ENCODE data around the gene CARD14. TPM values are rescaled to one million over a fixed set of nuclear protein-coding genes. Genes with fewer than 3 reads are reported as not detected.
A peak's percentile ranks its signal among the peaks of the same experiment; 100 is the strongest.

Gene CARD14
- polyA plus RNA-seq, 3 donors: 0.11 to 0.27 (median 0.16) TPM

DNA sequence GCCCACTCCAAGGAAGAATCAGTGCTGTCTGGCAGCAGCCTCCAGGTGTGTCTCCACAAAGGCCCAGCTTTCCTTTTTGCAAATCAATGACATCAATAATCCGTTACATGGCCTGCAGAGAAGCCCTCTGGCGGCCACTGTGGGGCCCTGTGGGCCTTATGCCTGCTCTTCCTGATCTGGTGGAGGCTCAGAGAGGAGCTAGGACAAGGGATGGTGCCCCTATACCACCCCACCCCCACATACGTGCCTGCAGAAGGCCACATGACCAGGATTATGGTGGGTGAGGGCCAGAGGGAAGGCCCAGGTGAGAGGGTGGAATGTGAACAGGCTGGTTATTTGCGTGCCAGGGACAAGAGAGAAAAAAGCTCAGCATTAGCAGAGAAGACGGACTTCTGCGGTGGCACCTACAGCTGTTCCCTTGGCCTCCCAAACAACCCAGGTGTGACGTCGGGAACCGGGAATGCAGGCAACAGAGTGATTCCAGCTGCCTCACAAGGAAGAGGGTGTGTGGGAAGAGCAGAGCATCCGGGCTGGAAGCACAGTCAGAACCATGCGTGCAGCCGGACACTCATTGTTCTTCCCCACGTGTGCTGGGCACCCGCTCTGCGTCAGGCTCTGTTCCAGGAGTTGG, 45.4 kb upstream of the CARD14 start:
- peaks cover 0 to 5% of the 10 kb centered on the region in 2 donors for H3K27me3 ChIP-seq (ENCODE audit: control insufficient read depth in 2 of 2, insufficient read depth in 2 of 2, low read length in 2 of 2)

DNA sequence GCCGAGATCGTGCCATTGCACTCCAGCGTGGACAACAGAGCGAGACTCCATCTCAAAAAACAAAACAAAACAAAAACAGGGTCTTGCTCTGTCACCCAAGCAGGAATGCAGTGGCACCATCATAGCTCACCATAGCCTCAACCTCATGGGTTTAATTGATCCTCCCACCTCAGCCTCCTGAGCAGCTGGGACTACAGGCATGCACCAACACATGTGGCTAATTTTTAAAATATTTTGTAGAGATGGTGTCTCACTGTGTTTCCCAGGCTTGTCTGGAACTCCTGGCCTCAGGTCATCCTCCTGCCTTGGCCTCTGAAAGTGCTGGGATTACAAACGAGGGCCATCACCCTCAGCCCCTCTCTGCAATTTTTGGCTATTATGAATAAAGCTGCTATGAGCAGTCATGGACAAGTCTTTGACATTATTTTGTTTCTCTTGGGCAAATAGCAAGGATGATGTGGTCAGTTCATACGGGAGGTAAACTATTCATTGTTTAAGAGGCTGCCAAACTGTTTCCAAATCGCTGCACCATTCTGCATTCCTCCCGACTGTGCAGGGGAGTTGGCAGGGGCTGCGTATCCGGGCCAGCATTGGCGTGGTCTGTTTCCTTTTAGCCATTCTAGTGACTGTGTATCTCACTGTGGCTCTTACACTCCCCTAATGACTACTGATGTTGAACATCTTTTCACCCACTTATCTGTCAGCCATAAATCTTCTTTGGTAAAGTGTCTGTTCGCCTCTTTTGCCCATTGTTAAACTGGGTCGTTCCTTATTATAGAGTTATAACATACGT, 44.0 kb upstream of the CARD14 start:
- Mint-ChIP-seq H3K9me3 (no peaks in the 10 kb centered on the region), H3K27ac (peak overlapping the region in 1 of 7 donors; percentile 75), H3K4me1 (no peaks in the 10 kb centered on the region), H3K27me3 (ENCODE audit: low read depth in 3 of 3) (peaks cover 8 to 17% (median 8%) of the 10 kb centered on the region in 3 donors), H3K4me3 (no peak overlapping the region), H3K36me3 (no peaks in the 10 kb centered on the region)
- Histone ChIP-seq H3K4me1 (ENCODE audit: control insufficient read depth in 1 of 2, insufficient read depth in 2 of 2, low read length in 2 of 2) (no peaks in the 10 kb centered on the region), H3K9ac (ENCODE audit: insufficient read depth, low read length, poor library complexity, severe bottlenecking) (no peak overlapping the region), H3K27ac (ENCODE audit: low read depth in 1 of 2, low read length in 2 of 2) (no peak overlapping the region), H3K4me3 (replicated peaks in 1 of 3; ENCODE audit: low read depth in 2 of 3, low read length in 3 of 3) (no peak overlapping the region), H3K79me2 (ENCODE audit: insufficient read depth, low read length) (no peaks in the 10 kb centered on the region), H3K36me3 (replicated peaks in 1 of 2; ENCODE audit: control insufficient read depth in 1 of 2, insufficient read depth in 2 of 2, low read length in 2 of 2) (no peaks in the 10 kb centered on the region), H3K9me3 (replicated peaks in 1 of 2; ENCODE audit: control insufficient read depth in 1 of 2, insufficient read depth in 1 of 2, low read length in 2 of 2) (no peaks in the 10 kb centered on the region), H3K27me3 (ENCODE audit: control insufficient read depth in 2 of 2, insufficient read depth in 2 of 2, low read length in 2 of 2) (peaks cover 0 to 5% of the 10 kb centered on the region in 2 donors), H4K20me1 (ENCODE audit: insufficient read depth, low read length) (no peaks in the 10 kb centered on the region), H3K4me2 (replicated peaks; ENCODE audit: extremely low read depth, low read length, poor library complexity, severe bottlenecking) (no peak overlapping the region), H2AFZ (ENCODE audit: insufficient read depth, low read depth, low read length, poor library complexity, severe bottlenecking) (no peak overlapping the region)
- intact Hi-C loops (cut with micrococcal nuclease): no loop called here
- 86% methylated on average over 10 of the region's 14 CpGs for WGBS (ENCODE audit: insufficient coverage)
- TF ChIP-seq, protein P1, sequence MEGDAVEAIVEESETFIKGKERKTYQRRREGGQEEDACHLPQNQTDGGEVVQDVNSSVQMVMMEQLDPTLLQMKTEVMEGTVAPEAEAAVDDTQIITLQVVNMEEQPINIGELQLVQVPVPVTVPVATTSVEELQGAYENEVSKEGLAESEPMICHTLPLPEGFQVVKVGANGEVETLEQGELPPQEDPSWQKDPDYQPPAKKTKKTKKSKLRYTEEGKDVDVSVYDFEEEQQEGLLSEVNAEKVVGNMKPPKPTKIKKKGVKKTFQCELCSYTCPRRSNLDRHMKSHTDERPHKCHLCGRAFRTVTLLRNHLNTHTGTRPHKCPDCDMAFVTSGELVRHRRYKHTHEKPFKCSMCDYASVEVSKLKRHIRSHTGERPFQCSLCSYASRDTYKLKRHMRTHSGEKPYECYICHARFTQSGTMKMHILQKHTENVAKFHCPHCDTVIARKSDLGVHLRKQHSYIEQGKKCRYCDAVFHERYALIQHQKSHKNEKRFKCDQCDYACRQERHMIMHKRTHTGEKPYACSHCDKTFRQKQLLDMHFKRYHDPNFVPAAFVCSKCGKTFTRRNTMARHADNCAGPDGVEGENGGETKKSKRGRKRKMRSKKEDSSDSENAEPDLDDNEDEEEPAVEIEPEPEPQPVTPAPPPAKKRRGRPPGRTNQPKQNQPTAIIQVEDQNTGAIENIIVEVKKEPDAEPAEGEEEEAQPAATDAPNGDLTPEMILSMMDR (IDR thresholded peaks at IDR 0.05): no peak
- DNase-seq: no peak

More for the DNA sequence above, 45.4 kb upstream of the CARD14 start:
- Mint-ChIP-seq H3K9me3 (no peaks in the 10 kb centered on the region), H3K4me1 (no peaks in the 10 kb centered on the region), H3K4me3 (no peak overlapping the region), H3K27ac (no peak overlapping the region), H3K27me3 (ENCODE audit: low read depth in 3 of 3) (peaks cover 7 to 15% (median 8%) of the 10 kb centered on the region in 3 donors), H3K36me3 (peaks cover 3 to 5% of the 10 kb centered on the region in 2 donors)
- no peak overlapping the region for H3K4me3 ChIP-seq (replicated peaks in 1 of 3; ENCODE audit: low read depth in 2 of 3, low read length in 3 of 3)
- intact Hi-C loops (cut with micrococcal nuclease): no loop called here
- H3K27ac ChIP-seq (ENCODE audit: low read depth in 1 of 2, low read length in 2 of 2): no peak overlapping the region
- H3K36me3 ChIP-seq (replicated peaks in 1 of 2; ENCODE audit: control insufficient read depth in 1 of 2, insufficient read depth in 2 of 2, low read length in 2 of 2): peaks cover under 1 to 2% of the 10 kb centered on the region in 2 donors
- no peak overlapping the region for H3K9ac ChIP-seq (ENCODE audit: insufficient read depth, low read length, poor library complexity, severe bottlenecking)
- no peaks in the 10 kb centered on the region for H4K20me1 ChIP-seq (ENCODE audit: insufficient read depth, low read length)
- 96% methylated on average over 9 of the region's 15 CpGs for WGBS (ENCODE audit: insufficient coverage)
- no peak overlapping the region for H2AFZ ChIP-seq (ENCODE audit: insufficient read depth, low read depth, low read length, poor library complexity, severe bottlenecking)
- no peak for DNase-seq
- H3K4me1 ChIP-seq (ENCODE audit: control insufficient read depth in 1 of 2, insufficient read depth in 2 of 2, low read length in 2 of 2): no peaks in the 10 kb centered on the region
- H3K4me2 ChIP-seq (replicated peaks; ENCODE audit: extremely low read depth, low read length, poor library complexity, severe bottlenecking): no peak overlapping the region
- no peaks in the 10 kb centered on the region for H3K9me3 ChIP-seq (replicated peaks in 1 of 2; ENCODE audit: control insufficient read depth in 1 of 2, insufficient read depth in 1 of 2, low read length in 2 of 2)
- TF ChIP-seq, protein P1 (IDR thresholded peaks at IDR 0.05): peak; percentile 29
- H3K79me2 ChIP-seq (ENCODE audit: insufficient read depth, low read length): no peaks in the 10 kb centered on the region
